NCI-H2081 treated with DMSO at 0.1 percent for 48 hours (cell line): ENCODE measurements around the gene SIPA1L2.

Source experiments
- DNase-seq: peaks from one replicate; lab custom pipeline; 2025; lab: John Stamatoyannopoulos, UW

The SIPA1L2 gene

GRCh38 chr1:232648316-232648715 is 18.4 kb upstream of the SIPA1L2 start:
- DNase-seq, result no peak

DNA sequence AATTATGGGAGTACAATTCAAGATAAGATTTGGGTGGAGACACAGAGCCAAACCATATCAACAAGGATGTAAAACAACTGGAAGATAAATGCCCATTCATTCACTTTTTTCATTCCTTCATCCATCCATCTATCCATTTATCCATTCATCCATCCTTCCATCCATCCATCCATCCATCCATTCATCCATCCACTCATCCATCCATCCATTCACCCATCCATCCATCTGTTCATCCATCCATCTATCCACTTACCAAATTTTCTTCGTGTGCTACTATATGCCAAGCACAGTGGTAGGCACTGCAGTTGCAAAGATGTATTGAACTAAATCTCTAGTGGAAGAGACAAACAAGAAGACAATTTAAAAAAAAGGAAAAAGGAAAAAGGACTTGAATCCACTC is 14.3 kb upstream of the SIPA1L2 start:
- DNase-seq, result no peak

GRCh38 chr1:232643251-232643650 is 13.3 kb upstream of the SIPA1L2 start:
- no peak for DNase-seq

DNA sequence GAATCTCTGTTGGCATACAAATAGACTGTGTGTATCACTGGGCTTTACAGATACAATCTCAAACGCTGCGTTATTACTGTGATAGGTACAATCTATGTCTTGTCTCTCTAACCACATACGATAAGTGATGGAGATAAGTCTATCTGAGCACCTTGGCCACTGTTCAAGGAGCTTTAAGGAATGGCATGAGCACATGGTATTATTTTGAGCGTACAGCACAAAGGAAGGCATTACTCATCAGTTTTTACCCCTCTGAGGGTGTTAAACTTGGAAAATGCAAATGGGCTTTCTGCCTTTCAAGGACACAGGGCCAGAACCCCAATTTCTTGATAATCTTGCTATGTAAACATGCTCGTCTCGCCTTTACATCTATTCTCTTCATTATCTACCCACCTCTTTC is 11.6 kb upstream of the SIPA1L2 start:
- no peak for DNase-seq

DNA sequence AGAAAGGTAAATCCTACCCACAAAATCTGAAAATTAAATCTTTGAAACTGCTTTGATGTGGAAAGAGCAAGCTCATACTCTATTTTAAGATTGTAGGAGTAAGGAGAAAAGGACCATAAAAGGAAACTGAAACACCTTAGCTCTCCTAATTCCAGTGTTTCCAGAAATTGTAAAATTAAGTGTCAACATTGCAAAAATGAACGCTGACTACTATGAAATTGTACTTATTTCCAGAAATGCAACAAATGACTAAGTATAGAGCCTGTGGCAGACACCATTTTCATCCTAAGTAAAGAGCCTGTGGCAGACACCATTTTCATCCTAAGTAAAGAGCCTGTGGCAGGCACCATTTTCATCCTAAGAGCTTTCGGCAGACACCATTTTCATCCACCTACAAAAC is 6.9 kb upstream of the SIPA1L2 start:
- DNase-seq, result no peak

- peak; percentile 57 for DNase-seq
Observed at GRCh38 chr1:232635778-232636356, 5.9 kb upstream of the SIPA1L2 start.

DNA sequence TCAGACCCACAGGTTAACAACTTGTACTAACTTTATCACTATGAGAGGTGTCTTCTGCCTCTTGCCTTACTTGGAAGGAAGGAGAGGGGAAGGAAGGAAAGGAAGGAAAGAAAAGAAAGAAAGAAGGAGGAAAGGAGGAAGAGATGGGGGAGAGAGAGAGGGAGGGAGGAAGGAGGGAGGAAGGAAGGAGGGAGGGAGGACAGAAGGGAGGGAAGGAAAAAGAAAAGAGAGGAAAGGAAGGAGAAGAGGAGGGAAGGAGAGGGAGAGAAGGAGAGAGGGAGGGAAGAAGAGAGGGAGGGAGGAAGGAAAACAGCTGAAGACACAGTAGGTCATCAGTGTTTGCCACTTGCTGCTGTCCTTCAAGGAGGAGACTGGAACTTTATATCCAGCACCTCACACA is 5.3 kb upstream of the SIPA1L2 start:
- no peak for DNase-seq

DNA sequence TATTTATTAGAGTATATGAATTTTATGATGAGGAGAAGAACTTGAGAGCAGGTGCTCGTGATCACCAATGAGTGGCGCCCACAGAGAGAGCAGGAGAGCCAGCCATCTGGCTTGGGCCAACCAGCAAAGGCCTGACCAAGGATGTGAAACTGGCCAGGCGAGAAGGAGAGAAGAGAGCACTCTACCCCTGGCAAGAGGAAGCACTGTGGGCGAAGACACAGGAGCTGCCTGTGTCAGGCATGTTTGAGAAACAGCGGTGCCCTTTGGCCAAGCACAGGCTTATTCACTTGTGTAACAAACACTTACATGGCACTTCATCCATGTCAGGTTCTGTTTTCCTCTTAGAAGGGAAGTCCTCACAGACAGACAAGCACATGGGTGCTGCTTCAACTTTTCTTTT is 4.2 kb upstream of the SIPA1L2 start:
- DNase-seq, result no peak

DNA sequence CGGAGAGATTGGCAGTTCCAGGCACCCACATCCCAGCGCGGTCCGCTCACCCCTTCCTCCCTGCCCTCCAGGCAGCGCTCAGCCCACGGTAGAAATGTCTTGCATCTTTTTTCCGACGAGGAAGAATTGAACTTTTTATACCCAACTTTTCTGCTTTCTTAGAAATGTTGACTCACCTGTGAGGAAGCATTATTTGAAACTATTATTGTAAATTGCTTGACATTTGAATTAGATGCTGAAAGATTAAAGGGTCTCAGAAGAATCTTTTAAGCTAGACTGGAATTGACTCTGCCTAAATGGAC is 912 bp upstream of the SIPA1L2 start:
- DNase-seq, result no peak

- no peak for DNase-seq
Observed at GRCh38 chr1:232629250-232630046, 485 bp downstream of the SIPA1L2 start.

DNA sequence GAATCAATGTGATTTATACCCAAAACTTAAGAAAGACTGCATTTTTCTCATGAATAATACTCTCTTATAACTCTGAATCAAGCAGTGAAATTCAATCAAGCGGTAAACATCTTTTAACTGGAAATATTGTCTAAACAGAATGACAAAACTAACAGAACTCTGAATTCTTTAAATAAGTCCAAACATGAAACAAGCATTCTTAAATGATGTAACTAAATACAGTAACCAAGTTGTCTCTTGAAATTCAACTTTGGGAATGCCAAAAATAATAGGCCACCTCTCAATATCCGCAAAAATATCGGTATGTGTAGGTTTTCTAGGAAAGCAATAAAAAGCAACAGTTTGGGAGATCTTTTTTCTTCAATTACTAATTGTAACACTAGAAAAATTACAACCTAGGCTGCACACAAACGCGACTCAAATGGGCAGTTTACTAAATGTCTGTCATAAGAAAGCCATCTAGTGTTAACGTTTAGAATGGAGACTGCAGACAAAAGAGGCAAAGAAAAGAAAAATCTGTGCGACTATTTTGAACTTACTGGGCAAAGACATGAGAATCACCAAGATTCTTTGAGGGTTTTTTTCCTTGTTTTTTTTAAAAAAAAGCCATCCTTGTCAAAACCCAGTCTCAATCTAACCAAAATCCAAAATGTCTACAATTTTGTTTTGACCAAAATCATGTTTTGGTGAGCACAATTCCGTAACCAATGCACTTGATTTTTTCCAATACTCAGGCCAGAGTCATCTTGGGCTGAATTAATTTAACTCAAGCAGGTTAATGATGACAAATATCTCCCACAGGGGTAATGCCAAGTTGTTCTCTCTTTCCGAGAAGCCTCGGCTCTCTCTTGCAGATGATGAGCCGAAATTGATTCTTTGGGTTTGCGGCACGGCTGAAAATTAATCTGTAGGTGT is 1.3 kb downstream of the SIPA1L2 start:
- no peak for DNase-seq

DNA sequence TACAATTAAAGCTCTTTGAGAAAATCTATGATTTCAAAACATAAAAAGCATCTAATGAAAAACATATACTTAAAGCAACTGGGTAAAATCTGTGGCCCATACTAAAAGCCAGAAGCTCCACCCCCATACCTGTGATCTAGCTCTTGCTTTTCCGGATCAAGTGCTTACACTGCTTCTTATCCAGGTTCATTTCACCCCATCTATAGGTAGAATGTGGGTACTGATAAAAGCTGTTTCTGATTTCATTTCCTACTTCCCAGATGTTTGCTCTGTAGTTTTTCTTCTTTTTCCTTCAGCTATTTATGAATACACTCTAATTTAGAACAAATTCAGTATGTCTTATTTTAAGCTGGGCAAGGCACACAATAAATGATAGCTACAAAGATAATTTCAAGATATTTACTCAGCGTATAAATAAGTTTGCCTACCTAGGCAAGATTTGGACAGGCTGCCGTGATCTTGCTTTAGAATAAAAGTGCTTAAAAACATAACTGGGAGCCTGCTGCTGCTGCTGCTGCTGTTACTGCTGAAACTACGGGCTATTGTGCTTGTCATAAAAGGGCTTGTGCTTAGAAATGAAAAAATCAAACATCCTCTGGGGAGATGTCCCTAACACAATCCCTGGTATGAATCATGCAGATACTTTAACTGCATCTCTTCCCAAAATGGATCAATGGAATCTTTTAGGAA is 2.1 kb downstream of the SIPA1L2 start:
- peak; percentile 61 for DNase-seq

DNA sequence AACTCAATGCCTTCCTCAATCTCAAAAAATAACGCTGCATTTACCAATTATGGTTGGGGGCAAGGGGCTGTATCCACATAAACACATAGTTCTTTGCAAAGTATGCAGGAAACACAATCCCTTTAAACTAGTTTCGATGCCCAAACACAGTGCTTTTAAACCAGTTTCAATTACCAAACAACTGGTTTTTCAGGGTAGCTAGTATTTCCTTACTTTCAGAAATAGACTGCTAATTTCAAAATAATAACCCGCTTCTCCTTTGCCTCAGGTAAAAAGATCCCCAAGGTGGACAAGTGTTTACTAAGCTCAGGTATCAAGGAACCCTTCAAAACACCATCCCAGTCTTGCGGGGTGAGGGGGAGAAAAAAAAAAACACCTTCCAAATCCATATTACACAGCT is 2.8 kb downstream of the SIPA1L2 start:
- no peak for DNase-seq

GRCh38 chr1:232626452-232626851 is 3.5 kb downstream of the SIPA1L2 start:
- DNase-seq, result no peak

DNA sequence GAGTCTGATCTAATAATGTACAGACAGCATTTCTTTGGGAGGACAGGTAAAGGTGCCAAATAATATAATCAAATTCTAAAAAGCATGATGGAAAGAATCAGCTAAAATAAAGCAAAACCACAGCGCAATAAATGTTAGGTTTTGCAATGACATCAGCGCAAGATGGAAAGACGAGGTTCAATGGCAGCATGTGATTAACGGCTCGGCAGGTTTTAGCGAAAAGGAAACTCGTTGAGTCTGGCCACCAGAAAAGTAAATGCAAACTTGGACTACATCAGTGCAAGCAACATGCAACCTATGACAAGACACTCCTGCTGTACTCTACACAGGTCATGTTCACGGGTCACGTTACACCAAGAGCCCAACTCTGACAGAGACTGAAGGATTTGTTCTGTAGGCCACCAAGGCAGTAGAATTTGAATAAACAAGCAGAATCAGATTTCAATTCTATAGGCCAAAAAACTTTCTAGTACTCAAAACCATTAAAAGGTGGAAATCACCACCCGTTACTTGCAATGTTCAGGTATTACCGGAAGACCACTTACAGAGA is 4.5 kb downstream of the SIPA1L2 start:
- DNase-seq, result no peak

GRCh38 chr1:232624546-232625281 is 5.2 kb downstream of the SIPA1L2 start:
- no peak for DNase-seq

DNA sequence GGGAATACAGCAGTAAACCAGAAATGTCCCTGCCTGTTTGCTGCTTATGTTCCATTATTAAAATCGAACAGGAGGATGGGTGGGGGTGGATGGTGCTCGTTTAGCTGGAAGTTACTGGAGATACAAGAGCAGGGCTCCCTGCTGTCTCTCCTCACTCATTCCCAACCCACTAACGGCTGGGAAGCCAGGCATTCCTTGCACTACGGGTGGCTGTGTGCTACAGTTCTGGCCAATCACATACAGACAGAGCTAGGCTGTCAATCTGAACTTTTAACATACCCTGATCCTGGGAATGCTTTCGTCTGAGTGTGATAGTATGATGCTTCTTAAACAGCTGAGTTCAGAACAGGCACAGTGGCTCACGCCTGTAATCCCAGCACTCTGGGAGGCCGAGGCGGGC is 7.0 kb downstream of the SIPA1L2 start:
- DNase-seq, result no peak

- DNase-seq, result no peak
Observed at GRCh38 chr1:232622378-232622777, 7.6 kb downstream of the SIPA1L2 start.

DNA sequence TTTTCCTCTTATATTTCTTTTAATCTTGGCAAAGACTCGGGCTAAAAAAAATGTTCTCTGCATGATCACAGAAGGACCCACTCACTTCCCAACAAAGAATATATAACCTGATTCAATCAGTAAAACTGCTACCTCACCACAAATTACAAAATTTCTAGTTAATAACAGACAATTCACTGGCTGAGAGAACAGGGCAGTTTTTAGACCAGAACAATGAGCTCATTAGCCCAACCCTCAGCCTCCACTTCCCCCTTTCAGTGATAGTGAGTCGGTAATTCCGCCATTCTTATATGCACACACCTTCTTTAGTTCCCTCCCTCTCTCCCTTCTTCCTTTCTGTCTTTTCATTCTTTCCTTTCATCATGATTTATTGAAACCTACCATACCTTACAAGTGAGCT is 8.9 kb downstream of the SIPA1L2 start:
- no peak for DNase-seq

- peak; percentile 84 for DNase-seq
Observed at GRCh38 chr1:232620356-232620969, 9.5 kb downstream of the SIPA1L2 start.

DNA sequence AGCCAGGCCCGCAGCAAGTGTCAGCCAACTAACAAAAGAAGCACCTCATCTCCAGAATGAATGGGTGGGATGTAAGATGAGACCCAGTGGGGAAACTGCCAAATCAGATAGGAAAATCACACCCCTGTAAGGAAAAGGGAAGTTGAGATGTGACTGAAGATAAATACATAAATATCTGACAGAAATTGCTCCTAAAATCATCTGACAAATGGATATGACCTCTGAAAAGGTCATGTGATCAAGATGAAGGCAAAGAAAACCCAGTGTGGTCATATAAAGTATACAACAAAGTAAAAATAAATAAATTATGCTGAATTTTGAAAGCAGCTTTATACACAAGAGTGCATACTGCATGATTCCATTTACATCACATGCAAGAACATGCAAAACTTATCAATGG is 12.7 kb downstream of the SIPA1L2 start:
- no peak for DNase-seq
